ENCODE results near the gene AKAP7. TPM values are rescaled to one million over a fixed set of nuclear protein-coding genes. Genes with fewer than 3 reads are reported as not detected.

Gene AKAP7
- total and polyA plus RNA-seq, 3 donors from 2014 or later = 16.5 to 32.4 (median 29.3) TPM

DNA sequence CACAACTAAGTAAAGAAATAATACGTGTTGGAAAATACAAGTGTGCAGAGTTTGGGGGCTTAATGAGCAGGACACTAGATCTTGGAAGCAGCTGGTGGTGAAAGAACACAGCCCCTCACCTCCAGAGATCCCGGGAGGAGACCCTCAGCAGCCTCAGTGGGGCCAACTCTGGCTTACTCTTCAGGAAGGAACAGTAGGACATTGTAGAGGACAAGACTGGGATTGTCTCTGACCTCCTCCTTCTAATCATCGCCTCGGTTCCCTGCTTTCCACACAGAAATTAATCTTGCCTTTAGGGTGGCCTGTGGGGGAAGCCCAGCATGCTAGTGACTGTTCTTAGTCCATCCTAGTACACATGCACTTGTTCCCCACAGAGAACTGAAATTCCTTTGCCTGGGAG is 130.7 kb downstream of the AKAP7 start:
- H3K4me3 ChIP-seq = no peak overlapping the region
- 84 to 87% methylated on average over 4 of the region's 4 CpGs for WGBS, 2 donors
- no peak for TF ChIP-seq POLR2A (IDR thresholded peaks at IDR 0.05)
- TF ChIP-seq, protein P1, sequence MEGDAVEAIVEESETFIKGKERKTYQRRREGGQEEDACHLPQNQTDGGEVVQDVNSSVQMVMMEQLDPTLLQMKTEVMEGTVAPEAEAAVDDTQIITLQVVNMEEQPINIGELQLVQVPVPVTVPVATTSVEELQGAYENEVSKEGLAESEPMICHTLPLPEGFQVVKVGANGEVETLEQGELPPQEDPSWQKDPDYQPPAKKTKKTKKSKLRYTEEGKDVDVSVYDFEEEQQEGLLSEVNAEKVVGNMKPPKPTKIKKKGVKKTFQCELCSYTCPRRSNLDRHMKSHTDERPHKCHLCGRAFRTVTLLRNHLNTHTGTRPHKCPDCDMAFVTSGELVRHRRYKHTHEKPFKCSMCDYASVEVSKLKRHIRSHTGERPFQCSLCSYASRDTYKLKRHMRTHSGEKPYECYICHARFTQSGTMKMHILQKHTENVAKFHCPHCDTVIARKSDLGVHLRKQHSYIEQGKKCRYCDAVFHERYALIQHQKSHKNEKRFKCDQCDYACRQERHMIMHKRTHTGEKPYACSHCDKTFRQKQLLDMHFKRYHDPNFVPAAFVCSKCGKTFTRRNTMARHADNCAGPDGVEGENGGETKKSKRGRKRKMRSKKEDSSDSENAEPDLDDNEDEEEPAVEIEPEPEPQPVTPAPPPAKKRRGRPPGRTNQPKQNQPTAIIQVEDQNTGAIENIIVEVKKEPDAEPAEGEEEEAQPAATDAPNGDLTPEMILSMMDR (IDR thresholded peaks at IDR 0.05) = no peak
- no peaks in the 10 kb centered on the region for H3K36me3 ChIP-seq (ENCODE audit: low read depth, missing control alignments)
- intact Hi-C loops (cut with DNase I; ENCODE audit: low total_unique reads) = no loop called here
- no peak overlapping the region for H3K27ac ChIP-seq
- no peaks in the 10 kb centered on the region for H3K9me3 ChIP-seq
- no peaks in the 10 kb centered on the region for H3K4me1 ChIP-seq
- DNase-seq = no peak
- no peaks in the 10 kb centered on the region for H3K27me3 ChIP-seq

DNA sequence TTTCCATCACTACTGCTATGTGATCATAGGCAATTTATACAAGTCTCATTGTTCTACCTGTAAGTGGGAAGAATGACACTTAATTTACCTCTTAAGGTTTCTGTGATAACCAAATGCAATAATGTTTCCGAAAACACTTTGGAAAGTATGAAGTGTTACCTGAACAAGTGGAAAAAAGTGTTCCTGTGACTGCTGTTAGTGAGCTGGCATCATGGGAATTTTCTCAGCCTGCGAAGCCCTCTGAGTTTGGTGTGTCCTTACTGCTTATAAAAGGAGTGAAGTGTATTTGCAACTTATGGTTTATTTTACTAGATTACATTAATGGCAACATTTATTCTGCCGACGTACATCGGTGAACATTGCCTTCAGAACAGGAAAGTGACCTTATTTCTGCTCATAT is 133.0 kb downstream of the AKAP7 start:
- Histone ChIP-seq H3K4me1 (no peaks in the 10 kb centered on the region), H3K9me3 (no peaks in the 10 kb centered on the region), H3K27me3 (no peaks in the 10 kb centered on the region), H3K36me3 (ENCODE audit: low read depth, missing control alignments) (no peaks in the 10 kb centered on the region), H3K27ac (no peak overlapping the region), H3K4me3 (no peak overlapping the region)
- TF ChIP-seq, protein P1 (IDR thresholded peaks at IDR 0.05) = no peak
- no peak for TF ChIP-seq POLR2A (IDR thresholded peaks at IDR 0.05)
- no peak for DNase-seq
- intact Hi-C loops (cut with DNase I; ENCODE audit: low total_unique reads) = no loop called here
- 76 to 96% methylated on average over 5 of the region's 5 CpGs for WGBS, 2 donors

DNA sequence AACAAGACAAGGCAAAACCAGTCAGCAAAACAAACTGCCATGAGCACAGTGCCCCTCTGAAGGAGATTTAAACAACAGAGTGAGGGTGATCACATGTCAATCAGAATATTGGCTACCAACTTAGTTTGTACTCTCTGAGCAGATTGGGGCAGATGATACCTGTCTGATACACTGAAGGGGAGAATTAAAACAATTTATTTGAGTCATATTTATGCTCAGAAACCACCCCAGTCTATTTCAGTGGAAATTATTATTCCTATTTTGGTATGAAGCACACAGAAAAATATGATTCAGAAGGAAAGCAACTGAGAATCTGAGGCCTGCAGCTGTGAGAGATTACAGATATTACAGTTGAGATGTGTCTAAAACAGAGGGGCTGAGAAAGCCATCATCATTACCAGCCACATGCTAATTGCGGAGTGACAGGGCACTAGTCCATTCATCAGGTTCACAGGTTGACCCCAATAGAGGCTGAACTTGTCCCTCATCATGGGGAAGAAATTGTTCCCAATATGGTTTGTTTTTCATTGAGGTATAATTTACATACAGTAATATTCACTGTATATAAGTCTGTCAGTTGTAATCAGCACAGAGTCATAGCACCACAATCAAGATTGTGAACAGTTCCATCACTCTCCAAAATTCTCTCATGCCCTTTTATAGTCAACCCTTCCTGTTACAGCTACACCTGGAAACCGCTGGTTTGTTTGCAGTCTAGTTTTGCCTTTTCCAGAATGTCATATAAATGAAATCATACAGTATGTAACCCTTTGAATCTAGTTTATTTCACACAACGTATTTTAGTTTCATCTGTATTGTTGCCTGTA is 134.5 kb downstream of the AKAP7 start:
- Histone ChIP-seq H3K4me3 (no peak overlapping the region), H3K27ac (no peak overlapping the region), H3K9me3 (no peaks in the 10 kb centered on the region), H3K36me3 (ENCODE audit: low read depth, missing control alignments) (no peaks in the 10 kb centered on the region), H3K4me1 (no peaks in the 10 kb centered on the region), H3K27me3 (no peaks in the 10 kb centered on the region)
- DNase-seq = no peak
- no peak for TF ChIP-seq POLR2A (IDR thresholded peaks at IDR 0.05)
- TF ChIP-seq, protein P1 (IDR thresholded peaks at IDR 0.05) = no peak
- intact Hi-C loops (cut with DNase I; ENCODE audit: low total_unique reads) = no loop called here
- WGBS, 2 donors = 95 to 97% methylated on average over 3 of the region's 3 CpGs

DNA sequence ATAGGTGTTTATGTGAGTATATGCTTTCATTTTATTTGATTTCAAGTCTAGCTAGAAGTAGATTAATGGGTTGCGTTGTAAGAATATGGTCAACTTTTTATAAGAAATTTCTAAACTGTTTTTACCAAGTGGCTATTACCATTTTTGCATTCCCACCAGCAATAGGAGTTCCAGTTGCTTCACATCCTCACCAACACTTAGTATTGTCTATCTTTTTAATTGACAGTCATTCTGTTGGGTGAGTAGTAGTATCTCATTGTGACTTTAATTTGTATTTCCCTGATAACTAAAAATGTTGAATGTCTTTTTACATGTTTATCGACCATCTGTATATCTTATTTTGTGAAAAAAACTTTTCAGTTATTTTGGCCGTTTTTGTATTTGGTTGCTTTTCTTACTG is 135.3 kb downstream of the AKAP7 start:
- Histone ChIP-seq H3K27me3 (no peaks in the 10 kb centered on the region), H3K4me1 (no peaks in the 10 kb centered on the region), H3K9me3 (no peaks in the 10 kb centered on the region), H3K36me3 (ENCODE audit: low read depth, missing control alignments) (no peaks in the 10 kb centered on the region), H3K4me3 (no peak overlapping the region), H3K27ac (no peak overlapping the region)
- no peak for TF ChIP-seq POLR2A (IDR thresholded peaks at IDR 0.05)
- TF ChIP-seq, protein P1 (IDR thresholded peaks at IDR 0.05) = no peak
- intact Hi-C loops (cut with DNase I; ENCODE audit: low total_unique reads) = no loop called here
- DNase-seq = no peak
- 93 to 99% methylated on average over 3 of the region's 3 CpGs for WGBS, 2 donors

DNA sequence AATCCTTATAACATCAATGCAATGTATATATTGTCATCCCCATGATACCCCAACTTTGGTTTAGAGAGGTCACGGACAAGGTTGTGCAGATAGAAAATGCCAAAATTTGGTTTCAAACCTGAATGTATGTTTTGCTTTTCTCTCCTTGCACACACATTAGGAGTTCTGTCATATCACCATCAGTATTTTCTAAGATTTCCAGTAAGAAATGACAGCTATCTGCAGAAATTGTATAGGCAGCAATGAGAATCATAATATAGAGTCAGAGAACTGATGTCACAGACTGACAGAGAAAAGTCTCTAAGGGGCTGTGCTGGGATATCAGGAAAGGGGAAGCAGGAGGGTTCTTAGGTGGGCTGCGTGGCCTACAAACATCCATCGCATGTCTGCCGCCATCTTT is 140.0 kb downstream of the AKAP7 start:
- Histone ChIP-seq H3K4me3 (no peak overlapping the region), H3K36me3 (ENCODE audit: low read depth, missing control alignments) (no peaks in the 10 kb centered on the region), H3K9me3 (no peaks in the 10 kb centered on the region), H3K27me3 (no peaks in the 10 kb centered on the region), H3K4me1 (no peaks in the 10 kb centered on the region), H3K27ac (no peak overlapping the region)
- 96 to 98% methylated on average over 4 of the region's 4 CpGs for WGBS, 2 donors
- TF ChIP-seq, protein P1 (IDR thresholded peaks at IDR 0.05) = no peak
- TF ChIP-seq POLR2A (IDR thresholded peaks at IDR 0.05) = no peak
- intact Hi-C loops (cut with DNase I; ENCODE audit: low total_unique reads) = no loop called here
- DNase-seq = no peak

All from testis (tissue), 3 donors.